Mammary microvascular endothelial cell (primary cell): ENCODE results near the gene NDUFS7. TPM values are rescaled to one million over a fixed set of nuclear protein-coding genes. Genes with fewer than 3 reads are reported as not detected.

ENCODE experiments used
- total RNA-seq: library from RNA; depleted of rRNA; stranded (reverse); fragments of >200 nt; gene quantifications from 2 replicates; pipeline ENCODE4 v1.2.3, GENCODE V29; 2015

NDUFS7 gene
- 206 and 213 TPM in 2 replicates for total RNA-seq

GRCh38 chr19:1383312-1384084 is at the start of gene NDUFS7:
NDUFS7 (plus strand) TSS chr19:1383907; CDS start chr19:1383927, 20 bp downstream.

GRCh38 chr19:1401138-1401888 is 17.6 kb downstream of the NDUFS7 start, which contains the start of gene GAMT:
GAMT (minus strand) TSS chr19:1401542; CDS start chr19:1401476, 66 bp downstream.

GRCh38 chr19:1407528-1408299 is 24.0 kb downstream of the NDUFS7 start, which contains the start of gene DAZAP1:
DAZAP1 (plus strand) TSS chr19:1407586; CDS start chr19:1407774, 188 bp downstream.

GRCh38 chr19:1438035-1438932 is 54.6 kb downstream of the NDUFS7 start, which contains the start of gene RPS15:
RPS15 (plus strand) TSS chr19:1438396; CDS start chr19:1438426, 30 bp downstream.

Other genes with a start within 250 kb of the NDUFS7 start
- gene SBNO2, start 209.6 kb upstream of the NDUFS7 start, total RNA-seq, result 38.8 and 42.5 TPM in 2 replicates
- 73.8 and 83.4 TPM in 2 replicates for gene STK11, start 178.1 kb upstream of the NDUFS7 start, total RNA-seq
- gene CBARP, start 145.9 kb upstream of the NDUFS7 start, total RNA-seq, result 1.9 and 3.1 TPM in 2 replicates
- 53.4 and 66.3 TPM in 2 replicates for gene ATP5F1D, start 142.2 kb upstream of the NDUFS7 start, total RNA-seq
- gene MIDN, start 135.3 kb upstream of the NDUFS7 start, total RNA-seq, result 27.0 and 31.7 TPM in 2 replicates
- gene CIRBP, start 114.6 kb upstream of the NDUFS7 start, total RNA-seq, result 145 and 160 TPM in 2 replicates
- 86.5 and 107 TPM in 2 replicates for gene FAM174C, start 108.4 kb upstream of the NDUFS7 start, total RNA-seq
- gene EFNA2, start 98.0 kb upstream of the NDUFS7 start, total RNA-seq, result not detected in 2 replicates
- 15.4 and 18.3 TPM in 2 replicates for gene GAMT, start 17.6 kb downstream of the NDUFS7 start, total RNA-seq
- 83.3 and 92.8 TPM in 2 replicates for gene DAZAP1, start 23.7 kb downstream of the NDUFS7 start, total RNA-seq
- 3,210 and 3,696 TPM in 2 replicates for gene RPS15, start 54.5 kb downstream of the NDUFS7 start, total RNA-seq
- gene APC2, start 66.2 kb downstream of the NDUFS7 start, total RNA-seq, result not detected in 2 replicates
- 16.1 and 20.4 TPM in 2 replicates for gene C19orf25, start 95.3 kb downstream of the NDUFS7 start, total RNA-seq
- gene PCSK4, start 106.4 kb downstream of the NDUFS7 start, total RNA-seq, result 0.13 and 0.94 TPM in 2 replicates
- 1.1 and 2.7 TPM in 2 replicates for gene REEP6, start 107.3 kb downstream of the NDUFS7 start, total RNA-seq
- not detected in 2 replicates for gene ADAMTSL5, start 129.1 kb downstream of the NDUFS7 start, total RNA-seq
- not detected in 2 replicates for gene PLK5, start 140.2 kb downstream of the NDUFS7 start, total RNA-seq
- gene MEX3D, start 184.4 kb downstream of the NDUFS7 start, total RNA-seq, result 75.3 and 76.9 TPM in 2 replicates
- gene MBD3, start 209.0 kb downstream of the NDUFS7 start, total RNA-seq, result 150 and 169 TPM in 2 replicates
- gene UQCR11, start 221.6 kb downstream of the NDUFS7 start, total RNA-seq, result 75.2 and 85.2 TPM in 2 replicates